ENCODE measurements around the gene EML4. TPM values are rescaled to one million over a fixed set of nuclear protein-coding genes. Genes with fewer than 3 reads are reported as not detected.

The EML4 gene
- total RNA-seq, 4 donors from 2014 or later, result 23.3 to 52.4 (median 31.7) TPM

DNA sequence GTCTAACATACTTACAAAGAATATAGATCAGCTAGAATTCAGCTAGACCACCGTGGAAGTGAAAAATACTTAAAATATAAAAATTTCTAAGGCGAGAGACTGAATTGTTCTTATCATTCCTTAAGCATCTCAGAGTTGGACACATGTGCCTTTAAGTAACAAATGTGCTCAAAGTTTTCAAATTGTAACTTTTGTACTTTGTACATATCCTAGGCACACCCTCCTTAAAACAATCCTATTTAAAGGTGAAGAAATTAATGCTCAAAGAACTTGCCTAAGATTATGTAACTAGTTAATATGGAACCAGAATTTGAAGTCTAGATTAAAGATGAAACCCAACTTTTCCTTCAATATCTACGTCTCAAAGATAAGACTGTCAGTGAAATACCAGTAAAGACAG lies 74.1 kb downstream of the EML4 start:
- TF ChIP-seq, protein P1, sequence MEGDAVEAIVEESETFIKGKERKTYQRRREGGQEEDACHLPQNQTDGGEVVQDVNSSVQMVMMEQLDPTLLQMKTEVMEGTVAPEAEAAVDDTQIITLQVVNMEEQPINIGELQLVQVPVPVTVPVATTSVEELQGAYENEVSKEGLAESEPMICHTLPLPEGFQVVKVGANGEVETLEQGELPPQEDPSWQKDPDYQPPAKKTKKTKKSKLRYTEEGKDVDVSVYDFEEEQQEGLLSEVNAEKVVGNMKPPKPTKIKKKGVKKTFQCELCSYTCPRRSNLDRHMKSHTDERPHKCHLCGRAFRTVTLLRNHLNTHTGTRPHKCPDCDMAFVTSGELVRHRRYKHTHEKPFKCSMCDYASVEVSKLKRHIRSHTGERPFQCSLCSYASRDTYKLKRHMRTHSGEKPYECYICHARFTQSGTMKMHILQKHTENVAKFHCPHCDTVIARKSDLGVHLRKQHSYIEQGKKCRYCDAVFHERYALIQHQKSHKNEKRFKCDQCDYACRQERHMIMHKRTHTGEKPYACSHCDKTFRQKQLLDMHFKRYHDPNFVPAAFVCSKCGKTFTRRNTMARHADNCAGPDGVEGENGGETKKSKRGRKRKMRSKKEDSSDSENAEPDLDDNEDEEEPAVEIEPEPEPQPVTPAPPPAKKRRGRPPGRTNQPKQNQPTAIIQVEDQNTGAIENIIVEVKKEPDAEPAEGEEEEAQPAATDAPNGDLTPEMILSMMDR (IDR thresholded peaks at IDR 0.05; ENCODE audit: low read depth), result no peak

DNA sequence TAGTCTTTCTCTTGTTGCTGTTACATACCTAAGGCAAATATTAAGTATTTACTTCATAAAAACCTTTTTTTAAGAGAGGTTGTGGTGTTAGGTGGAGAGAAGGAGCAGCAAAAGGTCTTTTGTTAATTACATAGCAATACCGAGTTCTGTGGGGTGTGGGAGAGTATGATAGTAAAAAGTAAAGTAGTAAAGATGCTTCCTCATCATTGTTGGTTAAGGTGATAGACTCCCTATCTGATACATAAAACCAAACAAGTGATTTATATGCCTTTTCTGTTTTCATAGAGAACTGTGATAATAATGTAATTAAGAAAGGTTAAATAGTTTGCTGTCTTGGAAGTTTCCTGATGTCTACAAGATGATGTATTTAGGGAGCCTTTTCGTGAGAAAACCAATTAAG lies 75.4 kb downstream of the EML4 start:
- TF ChIP-seq, protein P1 (IDR thresholded peaks at IDR 0.05; ENCODE audit: low read depth), result no peak

DNA sequence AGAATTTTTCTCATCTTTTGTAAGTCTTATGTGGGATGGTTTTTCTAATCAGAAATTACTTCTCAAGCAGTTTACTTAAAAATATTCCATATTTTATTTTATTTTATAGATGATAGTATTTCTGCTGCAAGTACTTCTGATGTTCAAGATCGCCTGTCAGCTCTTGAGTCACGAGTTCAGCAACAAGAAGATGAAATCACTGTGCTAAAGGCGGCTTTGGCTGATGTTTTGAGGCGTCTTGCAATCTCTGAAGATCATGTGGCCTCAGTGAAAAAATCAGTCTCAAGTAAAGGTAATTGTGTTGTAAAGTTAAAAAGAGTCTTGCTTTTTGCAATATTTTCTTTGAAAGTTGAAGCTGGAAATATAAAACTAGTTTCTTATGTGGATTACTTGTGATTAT lies 76.2 kb downstream of the EML4 start:
- TF ChIP-seq, protein P1 (IDR thresholded peaks at IDR 0.05; ENCODE audit: low read depth), result no peak

DNA sequence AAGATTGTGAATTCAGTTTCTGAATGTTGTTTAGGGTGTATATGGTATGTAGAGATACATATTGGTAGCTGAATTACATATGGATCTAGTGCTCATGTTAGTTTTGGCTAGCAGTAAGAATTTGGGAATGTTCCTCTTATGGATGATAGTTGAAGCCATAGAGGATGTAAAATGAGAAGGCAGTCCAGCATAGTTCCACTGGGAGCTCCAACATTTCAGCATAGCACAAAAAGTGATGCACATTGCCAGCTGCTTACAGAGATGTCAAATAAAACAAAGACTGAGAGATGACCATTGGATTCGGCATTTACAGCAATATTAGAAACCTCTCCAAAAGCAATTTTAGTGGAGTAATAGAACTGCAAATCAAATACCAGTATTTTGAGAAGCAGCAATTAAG lies 77.4 kb downstream of the EML4 start:
- TF ChIP-seq, protein P1 (IDR thresholded peaks at IDR 0.05; ENCODE audit: low read depth), result no peak

DNA sequence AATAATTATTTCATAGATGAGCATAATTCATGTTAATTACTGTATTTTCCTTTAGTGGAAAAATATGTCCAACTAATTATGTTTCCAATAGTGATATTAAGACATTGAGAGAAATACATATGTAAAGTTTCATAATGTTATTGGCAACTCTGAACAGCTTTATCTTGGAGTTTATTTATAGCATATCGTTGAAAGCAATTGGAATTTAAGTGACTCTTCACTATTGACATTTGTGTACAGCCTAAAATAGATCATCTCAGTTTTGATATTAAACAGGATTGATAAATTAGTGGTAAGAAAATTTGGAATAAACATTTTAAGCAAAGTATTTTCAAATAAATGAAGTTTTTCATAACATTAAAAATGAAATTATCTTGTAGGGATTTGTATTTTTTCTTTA lies 79.7 kb downstream of the EML4 start:
- TF ChIP-seq, protein P1 (IDR thresholded peaks at IDR 0.05; ENCODE audit: low read depth), result no peak

DNA sequence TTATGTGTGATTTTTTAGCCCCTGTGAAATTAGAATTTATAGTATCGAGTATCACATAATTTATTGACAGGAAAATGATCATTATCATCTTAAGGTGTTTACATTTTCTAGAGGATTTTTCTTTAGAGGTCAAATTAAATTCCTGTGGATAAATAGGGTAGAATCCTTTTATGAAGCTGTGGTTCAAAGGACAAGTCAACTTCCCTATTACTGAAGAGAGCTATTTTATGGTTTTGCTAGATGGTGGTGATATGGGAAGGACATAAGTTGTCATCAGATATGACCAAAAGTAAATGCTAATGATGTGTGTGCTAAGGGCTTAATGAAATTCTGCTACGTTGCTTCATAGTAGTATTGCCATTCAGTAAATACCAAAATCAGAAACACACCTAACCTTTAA lies 80.1 kb downstream of the EML4 start:
- TF ChIP-seq, protein P1 (IDR thresholded peaks at IDR 0.05; ENCODE audit: low read depth), result no peak

DNA sequence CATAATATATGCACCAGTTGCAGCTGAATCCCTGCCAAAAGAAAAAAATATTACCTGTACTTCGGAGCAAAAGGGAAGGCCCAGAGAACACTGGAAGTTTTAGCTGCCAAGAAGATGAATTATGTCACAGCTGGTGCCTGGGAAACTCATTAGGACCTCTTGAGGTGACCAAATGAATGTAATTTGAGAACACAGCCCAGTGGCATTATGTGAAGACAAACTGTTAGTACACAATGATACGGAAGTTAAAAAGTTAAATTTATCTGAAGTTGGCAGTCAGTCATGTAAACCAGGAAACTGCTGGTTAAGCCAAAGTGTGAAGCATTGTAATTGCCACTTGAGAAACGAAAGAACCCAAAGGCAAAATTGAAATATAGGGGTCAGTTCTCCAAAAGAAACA lies 80.7 kb downstream of the EML4 start:
- TF ChIP-seq, protein P1 (IDR thresholded peaks at IDR 0.05; ENCODE audit: low read depth), result no peak
